Measurements from ENCODE around the gene LPAR6. TPM values are rescaled to one million over a fixed set of nuclear protein-coding genes. Genes with fewer than 3 reads are reported as not detected.

Gene LPAR6
- total RNA-seq, 1 donor from 2014 or later, result 22.4 TPM

DNA sequence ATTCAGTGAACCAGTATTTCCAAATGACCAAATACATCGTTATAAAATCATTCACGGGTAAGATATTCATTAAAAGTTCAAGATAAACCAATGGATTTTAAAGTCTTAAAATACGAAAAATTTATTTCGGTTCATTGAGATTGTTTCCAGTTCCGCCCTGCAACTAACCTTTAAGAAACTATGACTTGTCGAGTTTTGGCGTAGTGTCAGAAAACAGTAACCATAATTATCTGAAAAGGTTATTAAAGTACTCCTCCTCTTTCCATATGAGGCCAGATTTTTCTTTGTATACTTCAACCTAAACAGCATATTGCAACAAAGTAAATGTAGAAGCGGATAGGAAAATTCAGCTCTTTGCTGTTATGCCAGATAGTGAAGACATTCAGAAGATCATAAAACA, 26.1 kb downstream of the LPAR6 start:
- no peak overlapping the region for H3K9ac ChIP-seq (ENCODE audit: low read depth in 1 of 3, low read length in 3 of 3)
- H3K36me3 ChIP-seq (ENCODE audit: control insufficient read depth in 3 of 3, insufficient read depth in 3 of 3, low read length in 3 of 3), result peaks cover 0 to 1% (median 0%) of the 10 kb centered on the region in 3 donors
- H3K4me1 ChIP-seq (ENCODE audit: control insufficient read depth in 3 of 3, insufficient read depth in 3 of 3, low read length in 3 of 3), result no peaks in the 10 kb centered on the region
- no peak overlapping the region for H3K4me3 ChIP-seq (ENCODE audit: low read length in 3 of 3)
- H3K9me3 ChIP-seq (ENCODE audit: control insufficient read depth in 3 of 3, low read length in 3 of 3), result no peaks in the 10 kb centered on the region
- H3K27ac ChIP-seq (ENCODE audit: low read depth, low read length), result no peak overlapping the region
- no peaks in the 10 kb centered on the region for H3K27me3 ChIP-seq (ENCODE audit: control insufficient read depth in 3 of 3, insufficient read depth in 3 of 3, low read length in 3 of 3)

DNA sequence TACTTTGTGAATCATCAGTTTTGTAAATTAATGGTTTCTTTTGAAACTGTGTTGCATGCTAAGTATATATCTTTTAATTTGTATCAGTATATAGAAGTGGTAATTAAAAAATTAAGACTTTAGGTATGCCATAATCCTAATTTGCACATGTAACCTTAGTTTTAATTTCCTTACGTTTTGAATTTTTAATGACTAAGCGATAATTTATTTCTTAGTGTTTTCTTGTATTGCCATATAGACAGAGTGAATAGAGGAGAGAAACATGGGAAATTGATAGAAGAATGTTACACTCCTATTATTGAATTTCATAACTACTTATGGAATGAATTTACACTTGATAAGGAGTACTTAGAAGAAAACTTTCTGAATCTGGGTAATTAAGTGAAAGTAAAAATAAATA, 29.5 kb downstream of the LPAR6 start:
- H3K27me3 ChIP-seq (ENCODE audit: control insufficient read depth in 3 of 3, insufficient read depth in 3 of 3, low read length in 3 of 3), result no peaks in the 10 kb centered on the region
- H3K9ac ChIP-seq (ENCODE audit: low read depth in 1 of 3, low read length in 3 of 3), result no peak overlapping the region
- H3K4me1 ChIP-seq (ENCODE audit: control insufficient read depth in 3 of 3, insufficient read depth in 3 of 3, low read length in 3 of 3), result no peaks in the 10 kb centered on the region
- no peak overlapping the region for H3K4me3 ChIP-seq (ENCODE audit: low read length in 3 of 3)
- H3K27ac ChIP-seq (ENCODE audit: low read depth, low read length), result no peak overlapping the region
- H3K9me3 ChIP-seq (ENCODE audit: control insufficient read depth in 3 of 3, low read length in 3 of 3), result no peaks in the 10 kb centered on the region
- peaks cover 2 to 12% (median 11%) of the 10 kb centered on the region in 3 donors for H3K36me3 ChIP-seq (ENCODE audit: control insufficient read depth in 3 of 3, insufficient read depth in 3 of 3, low read length in 3 of 3)

DNA sequence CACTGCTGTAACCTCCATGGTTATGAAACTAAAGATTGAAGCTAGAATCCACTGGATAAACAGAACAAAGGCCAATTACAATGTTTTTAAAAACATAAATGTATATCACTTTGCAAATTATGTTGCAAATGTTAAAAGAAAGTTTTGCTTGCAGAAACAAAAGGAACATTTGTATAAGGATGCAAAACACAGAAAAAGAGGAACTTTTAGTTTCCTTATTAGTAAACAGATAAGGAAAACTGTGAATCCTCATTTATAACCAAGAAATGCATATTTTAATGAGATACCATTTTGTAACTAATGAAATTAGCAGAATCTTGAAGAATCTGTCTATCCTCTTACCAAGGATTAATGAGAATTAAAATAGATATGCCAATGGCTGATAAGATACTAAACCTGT, 32.3 kb downstream of the LPAR6 start:
- Histone ChIP-seq H3K4me1 (ENCODE audit: control insufficient read depth in 3 of 3, insufficient read depth in 3 of 3, low read length in 3 of 3) (no peaks in the 10 kb centered on the region), H3K36me3 (ENCODE audit: control insufficient read depth in 3 of 3, insufficient read depth in 3 of 3, low read length in 3 of 3) (peaks cover 2 to 14% (median 11%) of the 10 kb centered on the region in 3 donors), H3K4me3 (ENCODE audit: low read length in 3 of 3) (no peak overlapping the region), H3K9ac (ENCODE audit: low read depth in 1 of 3, low read length in 3 of 3) (no peak overlapping the region), H3K27me3 (ENCODE audit: control insufficient read depth in 3 of 3, insufficient read depth in 3 of 3, low read length in 3 of 3) (no peaks in the 10 kb centered on the region), H3K9me3 (ENCODE audit: control insufficient read depth in 3 of 3, low read length in 3 of 3) (no peaks in the 10 kb centered on the region), H3K27ac (ENCODE audit: low read depth, low read length) (no peak overlapping the region)

DNA sequence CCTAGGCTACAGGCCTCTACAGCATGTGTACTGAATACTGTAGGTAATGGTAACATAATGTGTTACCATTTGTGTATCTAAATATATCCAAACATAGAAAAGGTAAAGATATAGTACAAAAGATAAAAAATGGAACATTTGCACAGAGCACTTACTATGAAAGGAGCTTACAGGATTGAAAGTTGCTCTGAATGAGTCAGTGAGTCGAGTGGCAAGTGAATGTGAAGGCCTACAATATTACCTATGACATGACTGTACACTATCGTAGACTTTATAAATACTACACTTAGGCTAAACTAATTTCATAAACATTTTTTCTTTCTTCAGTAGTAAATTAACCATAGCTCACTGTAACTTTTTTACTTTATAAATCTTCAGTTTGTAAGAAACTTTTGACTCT, 35.1 kb downstream of the LPAR6 start:
- peaks cover 2 to 25% (median 22%) of the 10 kb centered on the region in 3 donors for H3K36me3 ChIP-seq (ENCODE audit: control insufficient read depth in 3 of 3, insufficient read depth in 3 of 3, low read length in 3 of 3)
- H3K27me3 ChIP-seq (ENCODE audit: control insufficient read depth in 3 of 3, insufficient read depth in 3 of 3, low read length in 3 of 3), result no peaks in the 10 kb centered on the region
- H3K9me3 ChIP-seq (ENCODE audit: control insufficient read depth in 3 of 3, low read length in 3 of 3), result no peaks in the 10 kb centered on the region
- no peaks in the 10 kb centered on the region for H3K4me1 ChIP-seq (ENCODE audit: control insufficient read depth in 3 of 3, insufficient read depth in 3 of 3, low read length in 3 of 3)
- H3K4me3 ChIP-seq (ENCODE audit: low read length in 3 of 3), result no peak overlapping the region
- no peak overlapping the region for H3K27ac ChIP-seq (ENCODE audit: low read depth, low read length)
- no peak overlapping the region for H3K9ac ChIP-seq (ENCODE audit: low read depth in 1 of 3, low read length in 3 of 3)

DNA sequence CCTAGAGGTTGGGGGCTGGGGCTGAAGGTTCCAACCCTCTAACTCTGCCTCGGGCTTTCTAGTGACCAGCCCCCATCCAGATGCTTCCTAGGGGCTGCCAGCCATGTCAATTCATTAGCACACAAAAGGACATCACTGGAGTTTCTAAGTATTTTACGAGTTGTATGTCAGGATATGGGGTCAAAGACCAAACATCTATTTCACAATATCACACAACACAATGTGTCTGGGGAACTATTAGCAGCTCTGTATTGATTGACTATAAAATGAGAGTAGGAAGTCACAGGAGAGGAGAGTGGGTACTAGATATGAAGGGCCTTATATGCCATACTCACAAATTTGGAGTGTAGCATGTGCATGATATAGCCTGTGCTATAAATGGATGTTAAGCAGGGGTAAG, 42.1 kb downstream of the LPAR6 start:
- Histone ChIP-seq H3K27me3 (ENCODE audit: control insufficient read depth in 3 of 3, insufficient read depth in 3 of 3, low read length in 3 of 3) (no peaks in the 10 kb centered on the region), H3K4me1 (ENCODE audit: control insufficient read depth in 3 of 3, insufficient read depth in 3 of 3, low read length in 3 of 3) (no peaks in the 10 kb centered on the region), H3K27ac (ENCODE audit: low read depth, low read length) (no peak overlapping the region), H3K9me3 (ENCODE audit: control insufficient read depth in 3 of 3, low read length in 3 of 3) (no peaks in the 10 kb centered on the region), H3K36me3 (ENCODE audit: control insufficient read depth in 3 of 3, insufficient read depth in 3 of 3, low read length in 3 of 3) (peaks cover 2 to 24% (median 8%) of the 10 kb centered on the region in 3 donors), H3K9ac (ENCODE audit: low read depth in 1 of 3, low read length in 3 of 3) (no peak overlapping the region), H3K4me3 (ENCODE audit: low read length in 3 of 3) (no peak overlapping the region)

DNA sequence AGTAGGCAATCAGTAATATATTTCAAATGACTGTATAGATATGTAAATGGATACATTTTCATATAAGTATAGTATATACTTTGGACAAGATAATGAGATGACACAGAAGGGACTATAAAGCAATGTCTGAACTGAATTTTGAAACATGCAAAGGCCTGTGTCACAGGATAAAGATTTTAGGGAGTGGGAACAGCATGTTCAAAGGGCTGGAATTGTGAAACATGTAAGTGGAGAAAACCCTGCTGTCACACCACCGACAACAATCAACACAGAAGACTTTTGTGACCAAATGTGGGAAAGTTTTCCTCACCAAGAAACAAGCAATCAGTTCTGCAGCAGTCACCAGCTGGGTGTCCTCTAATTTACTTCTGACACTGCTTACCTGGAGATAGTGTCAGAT, 42.9 kb downstream of the LPAR6 start:
- Histone ChIP-seq H3K27me3 (ENCODE audit: control insufficient read depth in 3 of 3, insufficient read depth in 3 of 3, low read length in 3 of 3) (no peaks in the 10 kb centered on the region), H3K4me1 (ENCODE audit: control insufficient read depth in 3 of 3, insufficient read depth in 3 of 3, low read length in 3 of 3) (no peaks in the 10 kb centered on the region), H3K9ac (ENCODE audit: low read depth in 1 of 3, low read length in 3 of 3) (no peak overlapping the region), H3K9me3 (ENCODE audit: control insufficient read depth in 3 of 3, low read length in 3 of 3) (no peaks in the 10 kb centered on the region), H3K4me3 (ENCODE audit: low read length in 3 of 3) (no peak overlapping the region), H3K36me3 (ENCODE audit: control insufficient read depth in 3 of 3, insufficient read depth in 3 of 3, low read length in 3 of 3) (peaks cover 2 to 22% (median 10%) of the 10 kb centered on the region in 3 donors), H3K27ac (ENCODE audit: low read depth, low read length) (no peak overlapping the region)

Small RNAs within 50 kb of the gene (small RNA-seq; reads per million reads assigned to genes)
- gene RF00017, result not detected

Other genes starting within 250 kb of the LPAR6 start
- 75.2 TPM for gene ITM2B, start 179.9 kb downstream of the LPAR6 start, total RNA-seq
- 39.7 TPM for gene RB1, start 109.4 kb downstream of the LPAR6 start, total RNA-seq
- gene RCBTB2, start 120.0 kb upstream of the LPAR6 start, total RNA-seq, result 18.3 TPM
- gene CYSLTR2, start 240.8 kb upstream of the LPAR6 start, total RNA-seq, result under 0.01 TPM

Measured in skeletal muscle tissue (tissue), 5 donors.